Measurements from ENCODE around the gene PLXNA3.
A peak's percentile ranks its signal among the peaks of the same experiment; 100 is the strongest.

Gene PLXNA3

GRCh38 chrX:154481195-154481594, 23.1 kb downstream of the PLXNA3 start:
- H3K79me2 ChIP-seq (ENCODE audit: low read length), result peaks cover 18% of the 10 kb centered on the region
- DNase-seq, result no peak
- H3K27ac ChIP-seq (ENCODE audit: low read length), result no peak overlapping the region
- no peaks in the 10 kb centered on the region for H3K9me2 ChIP-seq (replicated peaks; ENCODE audit: insufficient read depth, low read length)
- no peaks in the 10 kb centered on the region for H3K27me3 ChIP-seq (replicated peaks; ENCODE audit: insufficient read depth, low read length)
- no peak overlapping the region for H2AFZ ChIP-seq (ENCODE audit: low read length)
- no peak overlapping the region for H3K4me3 ChIP-seq (ENCODE audit: low read length)
- no peak for TF ChIP-seq EZH2 (optimal IDR thresholded peaks at IDR 0.05; ENCODE audit: low read depth, low read length)
- 0 out of 2 replicates have a peak, but pooled peaks cover 4% of the 10 kb centered on the region for H3K4me1 ChIP-seq (ENCODE audit: low read length)
- H3K4me2 ChIP-seq (ENCODE audit: low read depth, low read length), result no peak overlapping the region
- H3K9me3 ChIP-seq (replicated peaks; ENCODE audit: insufficient read depth, low read length), result no peaks in the 10 kb centered on the region
- H3K36me3 ChIP-seq (replicated peaks; ENCODE audit: insufficient read depth, low read length), result no peaks in the 10 kb centered on the region; the same call in 1 of the 2 replicates
- no peaks in the 10 kb centered on the region for H3F3A ChIP-seq (ENCODE audit: insufficient read depth, low read length)
- H3K9ac ChIP-seq (ENCODE audit: low read length), result no peak overlapping the region
- no peaks in the 10 kb centered on the region for H4K20me1 ChIP-seq (ENCODE audit: insufficient read depth, low read length)

- no peaks in the 10 kb centered on the region for H3K27me3 ChIP-seq (replicated peaks; ENCODE audit: insufficient read depth, low read length)
- H3K4me1 ChIP-seq (ENCODE audit: low read length), result 0 out of 2 replicates have a peak, but pooled peaks cover 4% of the 10 kb centered on the region
- H3K79me2 ChIP-seq (ENCODE audit: low read length), result peaks cover 18% of the 10 kb centered on the region
- TF ChIP-seq EZH2phosphoT487 (IDR thresholded peaks at IDR 0.05; ENCODE audit: low read length), result no peak
- no peak for TF ChIP-seq EZH2 (optimal IDR thresholded peaks at IDR 0.05; ENCODE audit: low read depth, low read length)
- TF ChIP-seq CTCF (IDR thresholded peaks at IDR 0.05; ENCODE audit: low read length), result no peak
- H3K4me3 ChIP-seq (ENCODE audit: low read length), result no peak overlapping the region
- H3K9ac ChIP-seq (ENCODE audit: low read length), result no peak overlapping the region
- no peak overlapping the region for H3K4me2 ChIP-seq (ENCODE audit: low read depth, low read length)
- H2AFZ ChIP-seq (ENCODE audit: low read length), result 0 out of 2 replicates have a peak overlapping the region, but pooled peaks have one; percentile 42
- H3K9me3 ChIP-seq (replicated peaks; ENCODE audit: insufficient read depth, low read length), result no peaks in the 10 kb centered on the region
- no peaks in the 10 kb centered on the region for H4K20me1 ChIP-seq (ENCODE audit: insufficient read depth, low read length)
- H3F3A ChIP-seq (ENCODE audit: insufficient read depth, low read length), result no peaks in the 10 kb centered on the region
- no peaks in the 10 kb centered on the region; the same call in 1 of the 2 replicates for H3K36me3 ChIP-seq (replicated peaks; ENCODE audit: insufficient read depth, low read length)
- no peaks in the 10 kb centered on the region for H3K9me2 ChIP-seq (replicated peaks; ENCODE audit: insufficient read depth, low read length)
- H3K27ac ChIP-seq (ENCODE audit: low read length), result no peak overlapping the region
- DNase-seq, result no peak
Measured at GRCh38 chrX:154481911-154482601, 24.0 kb downstream of the PLXNA3 start.

- Histone ChIP-seq H3K27me3 (replicated peaks; ENCODE audit: insufficient read depth, low read length) (no peaks in the 10 kb centered on the region), H4K20me1 (ENCODE audit: insufficient read depth, low read length) (no peaks in the 10 kb centered on the region), H2AFZ (ENCODE audit: low read length) (no peak overlapping the region), H3K9ac (ENCODE audit: low read length) (no peak overlapping the region), H3K4me3 (ENCODE audit: low read length) (no peak overlapping the region), H3K4me1 (ENCODE audit: low read length) (0 out of 2 replicates have a peak, but pooled peaks cover 4% of the 10 kb centered on the region), H3K9me3 (replicated peaks; ENCODE audit: insufficient read depth, low read length) (no peaks in the 10 kb centered on the region), H3K27ac (ENCODE audit: low read length) (no peak overlapping the region), H3K4me2 (ENCODE audit: low read depth, low read length) (no peak overlapping the region), H3F3A (ENCODE audit: insufficient read depth, low read length) (no peaks in the 10 kb centered on the region), H3K36me3 (replicated peaks; ENCODE audit: insufficient read depth, low read length) (no peaks in the 10 kb centered on the region; the same call in 1 of the 2 replicates), H3K79me2 (ENCODE audit: low read length) (peaks cover 18% of the 10 kb centered on the region), H3K9me2 (replicated peaks; ENCODE audit: insufficient read depth, low read length) (no peaks in the 10 kb centered on the region)
- TF ChIP-seq EZH2 (optimal IDR thresholded peaks at IDR 0.05; ENCODE audit: low read depth, low read length) (no peak), CTCF (IDR thresholded peaks at IDR 0.05; ENCODE audit: low read length) (no peak), EZH2phosphoT487 (IDR thresholded peaks at IDR 0.05; ENCODE audit: low read length) (no peak)
- DNase-seq, result no peak
Measured at GRCh38 chrX:154482786-154483185, 24.7 kb downstream of the PLXNA3 start.

- Histone ChIP-seq H2AFZ (ENCODE audit: low read length) (no peak overlapping the region), H3K9me2 (replicated peaks; ENCODE audit: insufficient read depth, low read length) (no peaks in the 10 kb centered on the region), H3F3A (ENCODE audit: insufficient read depth, low read length) (no peaks in the 10 kb centered on the region), H3K9ac (ENCODE audit: low read length) (no peak overlapping the region), H3K9me3 (replicated peaks; ENCODE audit: insufficient read depth, low read length) (no peaks in the 10 kb centered on the region), H4K20me1 (ENCODE audit: insufficient read depth, low read length) (no peaks in the 10 kb centered on the region), H3K27me3 (replicated peaks; ENCODE audit: insufficient read depth, low read length) (no peaks in the 10 kb centered on the region), H3K4me3 (ENCODE audit: low read length) (no peak overlapping the region), H3K36me3 (replicated peaks; ENCODE audit: insufficient read depth, low read length) (no peaks in the 10 kb centered on the region; the same call in 1 of the 2 replicates), H3K27ac (ENCODE audit: low read length) (no peak overlapping the region), H3K4me2 (ENCODE audit: low read depth, low read length) (no peak overlapping the region), H3K79me2 (ENCODE audit: low read length) (peaks cover 18% of the 10 kb centered on the region), H3K4me1 (ENCODE audit: low read length) (0 out of 2 replicates have a peak, but pooled peaks cover 4% of the 10 kb centered on the region)
- no peak for TF ChIP-seq CTCF (IDR thresholded peaks at IDR 0.05; ENCODE audit: low read length)
- TF ChIP-seq EZH2phosphoT487 (IDR thresholded peaks at IDR 0.05; ENCODE audit: low read length), result no peak
- no peak for TF ChIP-seq EZH2 (optimal IDR thresholded peaks at IDR 0.05; ENCODE audit: low read depth, low read length)
- DNase-seq, result no peak
Measured at GRCh38 chrX:154483325-154483724, 25.2 kb downstream of the PLXNA3 start.
